Glutamatergic neuron (in vitro differentiated cells): Measurements from ENCODE around the gene TACR1. TPM values are rescaled to one million over a fixed set of nuclear protein-coding genes. Genes with fewer than 3 reads are reported as not detected.

Source experiments
- DNase-seq: peaks from one replicate; pipeline ENCODE4 v3.0.0; 2022
- H3K27ac Mint-ChIP-seq: one replicate; pipeline ENCODE4 v1.8.0; 2020; ENCODE audit warnings: mild to moderate bottlenecking, mixed read lengths, inconsistent platforms; ENCODE audit not compliant: unreplicated experiment
- H3K27me3 Mint-ChIP-seq: one replicate; pipeline ENCODE4 v1.8.0; 2020; ENCODE audit warnings: mild to moderate bottlenecking, moderate library complexity, mixed read lengths, inconsistent platforms; ENCODE audit not compliant: unreplicated experiment
- H3K36me3 Mint-ChIP-seq: one replicate; pipeline ENCODE4 v1.8.0; 2020; ENCODE audit warnings: mild to moderate bottlenecking, mixed read lengths, inconsistent platforms; ENCODE audit not compliant: unreplicated experiment
- H3K4me1 Mint-ChIP-seq: one replicate; pipeline ENCODE4 v1.8.0; 2020; ENCODE audit warnings: mild to moderate bottlenecking, low read depth, mixed read lengths, inconsistent platforms; ENCODE audit not compliant: unreplicated experiment
- H3K4me3 Mint-ChIP-seq: one replicate; pipeline ENCODE4 v1.8.0; 2020; ENCODE audit warnings: mild to moderate bottlenecking, mixed read lengths, inconsistent platforms; ENCODE audit not compliant: unreplicated experiment
- H3K9me3 Mint-ChIP-seq: one replicate; pipeline ENCODE4 v1.8.0; 2020; ENCODE audit warnings: mild to moderate bottlenecking, moderate library complexity, mixed read lengths, inconsistent platforms; ENCODE audit not compliant: unreplicated experiment
- CTCF ChIP-seq: fragments of 200-600 bp; sonication (generic); IDR thresholded peaks from one replicate; pipeline ENCODE4 v1.5.0; 2021; ENCODE audit not compliant: partially characterized antibody, unreplicated experiment
- total RNA-seq: library from RNA; stranded (reverse); fragmentation: NEBNext Ultra II Directional; extraction: Animal tissue kit (Norgen Biotek cat#: 25700); gene quantifications from one replicate; pipeline ENCODE4 v1.2.1, GENCODE V29; 2021; ENCODE audit not compliant: unreplicated experiment

TACR1 gene
- total RNA-seq, 1 donor from 2014 or later, result 0.17 TPM

- no peak for DNase-seq
- peaks cover 12% of the 10 kb centered on the region for H3K4me1 Mint-ChIP-seq
Measured at GRCh38 chr2:75108937-75109482, 90.3 kb downstream of the TACR1 start.

GRCh38 chr2:75102011-75102410 lies 97.3 kb downstream of the TACR1 start:
- Mint-ChIP-seq H3K36me3 (peaks cover 6% of the 10 kb centered on the region), H3K27ac (no peak overlapping the region), H3K9me3 (no peaks in the 10 kb centered on the region), H3K4me3 (no peak overlapping the region), H3K27me3 (no peaks in the 10 kb centered on the region), H3K4me1 (peaks cover 4% of the 10 kb centered on the region)
- no peak for TF ChIP-seq CTCF
- DNase-seq, result no peak

More at GRCh38 chr2:75108937-75109482, 90.3 kb downstream of the TACR1 start:
- Mint-ChIP-seq H3K9me3 (no peaks in the 10 kb centered on the region), H3K27ac (no peak overlapping the region), H3K27me3 (no peaks in the 10 kb centered on the region), H3K4me3 (no peak overlapping the region), H3K36me3 (no peaks in the 10 kb centered on the region)
- TF ChIP-seq CTCF, result no peak

- Mint-ChIP-seq H3K36me3 (peaks cover 6% of the 10 kb centered on the region), H3K4me3 (no peak overlapping the region), H3K9me3 (no peaks in the 10 kb centered on the region), H3K4me1 (peaks cover 4% of the 10 kb centered on the region), H3K27ac (no peak overlapping the region), H3K27me3 (no peaks in the 10 kb centered on the region)
- TF ChIP-seq CTCF, result no peak
- no peak for DNase-seq
Measured at GRCh38 chr2:75100801-75101151, 98.5 kb downstream of the TACR1 start.

- H3K9me3 Mint-ChIP-seq, result no peaks in the 10 kb centered on the region
- no peak overlapping the region for H3K27ac Mint-ChIP-seq
- no peak for TF ChIP-seq CTCF
- H3K4me3 Mint-ChIP-seq, result no peak overlapping the region
- no peaks in the 10 kb centered on the region for H3K27me3 Mint-ChIP-seq
- DNase-seq, result no peak
- H3K4me1 Mint-ChIP-seq, result peaks cover 4% of the 10 kb centered on the region
- peaks cover 6% of the 10 kb centered on the region for H3K36me3 Mint-ChIP-seq
Measured at GRCh38 chr2:75100011-75100800, 99.1 kb downstream of the TACR1 start.

- Mint-ChIP-seq H3K36me3 (peaks cover 6% of the 10 kb centered on the region), H3K4me1 (peaks cover 4% of the 10 kb centered on the region), H3K4me3 (no peak overlapping the region), H3K27ac (no peak overlapping the region), H3K9me3 (no peaks in the 10 kb centered on the region), H3K27me3 (no peaks in the 10 kb centered on the region)
- no peak for TF ChIP-seq CTCF
- no peak for DNase-seq
Measured at GRCh38 chr2:75099521-75099922, 99.8 kb downstream of the TACR1 start.
